Stimulated activated CD8-positive, alpha-beta memory T cell treated with anti-CD3 and anti-CD28 coated beads, Interleukin-12 subunit alpha, Interleukin-12 subunit beta, amount 100 ng/mL, for 1 hour (primary cell): ENCODE measurements around the gene B9D1.
"Not testable (repeated sequence)": the region's sequence is repeated elsewhere in the genome, so short reads cannot be mapped to it uniquely, and the experiment has no call there.

Experiments
- DNase-seq: peaks from one replicate; pipeline ENCODE4 v3.0.0-alpha.2; 2020; ENCODE audit warnings: low read depth

Gene B9D1

DNA sequence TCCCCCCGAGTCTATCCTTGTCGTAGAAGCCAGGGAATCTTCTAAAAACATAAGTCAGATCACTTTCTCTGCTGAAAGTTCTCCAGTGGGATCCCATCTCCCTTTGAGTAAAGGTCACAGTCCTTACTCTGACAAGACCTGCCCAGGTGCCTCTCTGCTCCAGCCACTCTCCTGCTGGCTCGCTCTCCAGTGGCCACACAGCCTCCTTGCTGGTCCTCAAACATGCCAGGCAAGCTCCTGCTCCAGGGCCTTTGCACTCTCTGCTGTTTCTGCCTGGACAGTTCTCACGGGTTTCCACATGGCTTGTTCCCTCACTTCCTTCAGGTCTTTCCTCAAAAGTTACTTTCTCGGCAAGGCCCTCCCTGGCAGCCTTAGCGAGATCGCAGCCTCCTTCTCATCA, 3.4 kb downstream of the B9D1 start:
- no peak for DNase-seq

- DNase-seq, result no peak
Measured at GRCh38 chr17:19357761-19358160, 4.8 kb downstream of the B9D1 start.

- no peak for DNase-seq
Measured at GRCh38 chr17:19357351-19357750, 5.2 kb downstream of the B9D1 start.

- no peak for DNase-seq
Measured at GRCh38 chr17:19354748-19355147, 7.8 kb downstream of the B9D1 start.

DNA sequence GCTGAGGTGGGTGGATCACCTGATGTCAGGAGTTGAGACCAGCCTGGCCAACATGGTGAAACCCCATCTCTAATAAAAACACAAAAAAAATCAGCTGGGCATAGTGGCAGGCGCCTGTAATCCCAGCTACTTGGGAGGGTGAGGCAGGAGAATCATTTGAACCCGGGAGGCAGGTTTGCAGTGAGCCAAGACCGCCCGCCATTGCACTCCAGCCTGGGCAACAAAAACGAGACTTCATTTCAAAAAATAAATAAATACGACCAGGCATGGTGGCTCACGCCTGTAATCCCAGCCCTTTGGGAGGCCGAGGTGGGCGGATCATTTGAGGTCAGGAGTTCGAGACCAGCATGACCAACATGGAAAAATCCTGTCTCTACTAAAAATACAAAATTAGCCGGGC, 9.1 kb downstream of the B9D1 start:
- DNase-seq, result not testable (repeated sequence)

- DNase-seq, result no peak
Measured at GRCh38 chr17:19348806-19349205, 13.7 kb downstream of the B9D1 start.

GRCh38 chr17:19348081-19348650, 14.4 kb downstream of the B9D1 start:
- no peak for DNase-seq

DNA sequence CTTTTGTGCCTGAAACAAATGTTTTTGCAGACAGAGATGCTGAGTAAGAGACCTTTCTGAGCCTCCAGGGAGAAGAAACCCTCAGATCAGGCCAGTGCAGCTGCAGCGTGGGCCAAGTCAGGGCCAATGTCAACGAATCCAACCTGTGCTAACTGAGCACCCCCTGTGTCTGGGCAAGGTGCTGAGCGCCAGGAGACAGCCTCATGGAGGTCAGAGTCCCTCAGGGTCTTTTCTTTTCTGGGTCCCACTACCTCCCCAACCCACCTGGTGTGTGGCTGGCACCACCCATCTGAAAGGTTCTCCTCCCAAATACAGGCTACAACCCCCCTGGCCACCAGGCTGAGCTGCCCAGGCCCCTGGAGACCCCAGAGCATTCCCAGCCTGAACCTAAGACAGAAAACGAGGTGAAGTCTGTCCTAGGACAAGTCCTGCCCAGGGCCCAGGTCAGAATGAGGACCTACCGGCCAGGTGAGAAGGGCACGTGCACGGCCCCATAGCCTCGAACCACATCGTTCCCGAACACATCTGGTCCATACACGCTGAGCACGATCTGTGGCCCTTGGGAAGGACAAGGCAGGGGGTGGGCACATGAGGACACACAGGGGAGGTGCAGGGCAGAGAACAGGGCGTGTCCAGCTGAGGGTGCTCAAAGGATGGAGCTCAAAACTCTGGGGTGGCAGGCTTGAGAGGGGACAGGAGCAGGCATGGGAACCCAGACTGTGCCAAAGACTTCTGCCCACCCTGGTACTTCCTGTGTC, 15.0 kb downstream of the B9D1 start:
- DNase-seq, result no peak

DNA sequence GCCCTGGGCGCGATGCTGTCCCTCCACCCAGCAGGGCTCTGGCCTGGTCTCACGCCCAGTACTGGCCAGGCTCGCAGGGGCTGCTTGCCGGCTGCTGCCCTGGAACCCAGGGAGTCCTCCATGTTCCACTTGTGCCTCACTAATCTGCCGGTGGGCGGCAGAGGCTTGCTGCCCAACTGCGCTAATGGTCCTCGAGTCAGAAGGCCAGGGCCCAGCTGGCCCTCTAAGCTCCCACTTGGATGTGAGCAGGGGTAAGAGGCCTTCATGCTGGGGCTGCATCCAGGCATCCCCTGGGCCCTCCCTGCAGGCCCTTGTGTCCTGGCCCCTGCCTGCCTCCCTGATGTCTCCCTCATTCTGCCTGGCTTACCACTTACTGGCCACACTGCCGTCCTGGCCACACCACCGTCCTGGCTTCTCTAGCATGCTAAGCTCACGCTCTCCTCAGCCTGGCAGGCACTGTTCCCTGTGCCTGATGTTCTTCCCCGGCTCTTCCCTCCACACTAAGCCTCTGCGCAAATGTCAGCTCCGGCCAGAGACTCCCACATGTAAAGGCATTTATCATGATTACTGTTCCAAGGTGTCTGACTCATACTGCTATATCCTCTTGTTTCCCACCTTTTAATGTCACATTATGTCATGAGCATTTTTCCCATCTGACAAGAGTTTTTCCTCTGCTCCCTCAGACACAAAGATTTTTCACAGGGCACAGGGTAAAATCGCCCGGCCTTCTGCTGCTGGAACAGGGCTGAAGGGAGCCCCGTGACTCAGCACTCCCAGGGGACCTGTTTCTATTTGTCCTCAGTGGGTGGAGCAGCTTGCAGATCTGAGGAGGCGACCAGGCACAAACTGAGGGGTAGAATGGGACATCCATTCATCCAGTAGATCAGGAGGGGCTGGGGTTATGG, 15.9 kb downstream of the B9D1 start:
- DNase-seq, result no peak

GRCh38 chr17:19345486-19346350, 16.8 kb downstream of the B9D1 start:
- no peak for DNase-seq

- no peak for DNase-seq
Measured at GRCh38 chr17:19345067-19345460, 17.5 kb downstream of the B9D1 start.

DNA sequence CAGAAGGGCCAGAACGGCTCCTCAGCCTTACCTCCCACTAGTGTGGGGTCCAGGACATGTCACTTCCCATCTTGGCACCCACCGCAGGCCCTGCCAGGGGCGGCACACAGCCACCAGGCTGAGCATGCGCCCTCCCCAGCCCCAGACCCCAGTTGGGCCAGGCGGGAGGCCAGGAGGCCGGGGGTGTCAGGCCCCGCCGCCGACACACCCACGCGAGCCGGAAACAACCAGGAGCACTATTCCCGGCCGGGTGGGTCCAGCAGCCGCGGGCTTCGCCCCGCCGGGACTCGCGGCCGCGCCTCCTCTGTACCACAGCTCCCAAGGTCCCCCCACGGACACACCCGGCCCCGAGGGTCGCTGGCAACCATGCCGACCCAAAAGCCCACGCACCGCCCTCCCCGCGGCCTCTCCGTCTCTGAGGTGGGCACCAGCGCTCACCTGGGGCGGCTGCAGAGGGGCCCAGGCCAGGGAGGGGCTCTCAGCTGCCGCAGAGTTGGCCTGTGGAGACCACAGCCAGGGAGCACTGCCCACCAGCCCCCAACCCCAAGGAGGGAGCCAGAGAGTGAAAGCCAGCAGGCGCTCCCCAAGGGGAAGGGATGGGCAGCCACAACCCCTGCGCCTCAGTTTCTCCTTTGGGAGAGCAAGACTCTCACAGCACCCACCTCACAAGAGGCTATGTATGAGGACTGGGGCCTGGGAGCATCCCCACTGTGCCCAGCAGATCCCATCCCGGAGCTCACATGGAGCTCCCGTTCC, 18.0 kb downstream of the B9D1 start:
- DNase-seq, result no peak

DNA sequence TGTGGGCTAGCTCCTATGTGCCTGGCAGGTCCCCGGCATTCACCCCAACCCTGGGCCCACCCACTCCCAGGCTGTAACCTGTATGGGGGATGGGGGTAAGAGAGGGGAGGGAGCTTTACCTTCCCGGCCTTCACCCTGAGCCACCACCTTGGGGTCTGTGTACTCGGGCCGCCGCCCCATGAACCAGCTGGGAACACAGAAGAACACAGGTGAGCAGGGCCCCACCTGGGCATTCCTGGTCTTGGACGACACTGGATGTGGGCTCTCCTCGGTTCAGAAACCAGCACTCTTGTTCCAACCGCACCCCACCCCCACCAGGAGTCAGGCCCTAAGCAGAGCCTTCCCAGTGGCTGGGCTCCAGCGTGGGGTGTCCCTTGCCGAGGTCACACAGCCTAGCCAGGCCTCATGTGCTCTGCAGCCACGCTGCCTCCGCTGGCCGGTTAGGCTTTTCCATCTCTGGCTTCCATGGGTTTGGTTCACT, 18.8 kb downstream of the B9D1 start:
- DNase-seq, result no peak

GRCh38 chr17:19343256-19343630, 19.3 kb downstream of the B9D1 start:
- DNase-seq, result no peak

GRCh38 chr17:19342611-19343255, 19.8 kb downstream of the B9D1 start:
- no peak for DNase-seq

DNA sequence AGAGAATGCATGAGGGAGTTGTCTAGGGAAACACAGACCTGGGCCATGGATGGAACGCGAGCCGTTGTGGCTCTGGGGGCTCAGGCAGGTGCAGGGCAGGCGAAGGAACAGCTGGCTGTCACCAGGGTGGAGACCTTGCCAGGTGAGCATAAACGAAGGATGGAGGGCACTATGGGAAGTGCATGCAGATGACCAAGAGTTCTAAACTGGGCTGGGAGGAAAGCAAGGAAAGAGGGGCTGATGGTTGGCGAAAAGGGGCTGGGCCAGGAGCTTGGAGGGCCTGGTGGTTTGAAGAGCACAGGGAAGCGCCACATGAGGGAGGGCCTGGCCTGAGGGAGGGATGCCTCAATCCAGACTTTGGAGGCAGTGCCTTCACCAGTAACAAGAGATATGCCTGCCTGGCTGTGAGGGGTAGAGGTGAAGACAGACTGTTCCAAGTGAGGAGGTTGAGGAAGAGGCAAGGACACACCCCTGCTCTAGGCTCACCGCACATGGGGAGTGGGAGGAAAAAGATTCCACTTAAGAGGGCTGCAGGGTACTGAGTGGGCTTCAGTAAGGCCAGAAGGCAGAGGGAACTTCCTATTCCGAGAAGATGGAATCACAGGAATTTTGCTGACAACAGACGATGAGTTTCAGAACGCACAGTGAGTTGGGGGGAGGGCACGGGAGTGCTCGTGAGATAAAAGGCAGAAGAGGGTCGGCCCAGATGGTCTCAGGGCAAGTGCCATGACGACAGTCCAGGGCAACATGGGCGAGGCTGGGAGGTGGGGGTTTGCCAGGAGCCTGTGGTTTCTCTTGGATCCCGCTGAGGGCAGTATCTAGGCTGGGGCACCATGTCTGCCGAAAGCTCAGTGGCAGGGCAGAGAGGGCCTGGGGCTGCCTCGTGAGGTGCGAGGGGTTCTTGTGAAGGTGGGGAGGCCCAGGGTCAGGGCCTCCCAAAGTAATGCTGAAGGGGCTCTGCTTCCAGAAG, 20.6 kb downstream of the B9D1 start:
- DNase-seq, result no peak

DNA sequence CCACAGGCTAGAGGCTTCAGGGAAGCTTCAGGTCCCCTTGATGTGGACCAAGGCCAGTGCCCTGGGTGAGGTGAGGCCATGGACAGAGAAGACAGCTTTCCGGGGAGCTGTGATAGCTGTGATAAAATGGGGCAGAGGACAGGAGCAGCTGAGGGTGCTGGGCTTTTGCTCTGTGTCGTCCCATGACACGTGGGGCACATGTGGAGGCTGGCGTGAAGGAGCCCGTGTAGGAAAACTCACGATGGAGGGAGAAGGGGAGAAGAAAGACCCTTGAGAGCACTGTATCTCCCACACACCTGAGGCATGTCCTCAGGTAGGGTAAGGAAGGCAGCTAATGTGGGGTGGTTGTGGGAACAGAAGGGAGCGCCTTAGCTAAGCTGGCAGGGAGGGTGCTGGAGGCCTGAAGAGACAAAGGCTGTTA, 21.3 kb downstream of the B9D1 start:
- no peak for DNase-seq

- DNase-seq, result no peak
Measured at GRCh38 chr17:19339341-19339815, 23.1 kb downstream of the B9D1 start.
